Gastroesophageal sphincter (tissue), 3 donors: Measurements from ENCODE around the gene INPP5D.

Experiments
- CTCF ChIP-seq, 4 experiments: fragments of 200-600 bp in 2 of 4; fragments of 450-650 bp in 2 of 4; sonication (generic) in 1 of 4; IDR thresholded peaks; one replicate each; pipeline ENCODE4 v1.5.1; 2017 to 2019; ENCODE audit warnings: antibody characterized with exemption in 4 of 4, mild to moderate bottlenecking in 2 of 4, moderate library complexity in 2 of 4
- EP300 ChIP-seq: sonication (generic); formaldehyde crosslinking; IDR thresholded peaks from one replicate; pipeline ENCODE4 v1.6.1; 2017; ENCODE audit warnings: antibody characterized with exemption, mild to moderate bottlenecking
- POLR2A ChIP-seq, 2 donors: fragments of 450-650 bp; IDR thresholded peaks; one replicate each; pipeline ENCODE4 v1.6.1; 2017; ENCODE audit warnings: antibody characterized with exemption in 2 of 2, mild to moderate bottlenecking in 2 of 2, moderate library complexity in 1 of 2
- POLR2AphosphoS5 ChIP-seq: sonication (generic); formaldehyde crosslinking; IDR thresholded peaks from one replicate; pipeline ENCODE4 v1.6.1; 2017; ENCODE audit warnings: antibody characterized with exemption

GRCh38 chr2:233037078-233037477 lies 23.1 kb upstream of the INPP5D start:
- TF ChIP-seq CTCF (IDR thresholded peaks at IDR 0.05) = no peak
- no peak for TF ChIP-seq EP300
- TF ChIP-seq POLR2AphosphoS5 = no peak
- TF ChIP-seq POLR2A (IDR thresholded peaks at IDR 0.05) = no peak
